ENCODE data around the gene DNM2.

- TF ChIP-seq EZH2 (IDR thresholded peaks at IDR 0.05; ENCODE audit: insufficient read depth, poor library complexity, severe bottlenecking) = no peak
- TF ChIP-seq EZH2phosphoT487 (IDR thresholded peaks at IDR 0.05; ENCODE audit: insufficient read depth, low read depth) = no peak
Observed at GRCh38 chr19:10708291-10708690, 9.6 kb upstream of the DNM2 start.
